GM18520 (cell line): ENCODE measurements around the gene PTPRN2.
"Not testable (repeated sequence)": the region's sequence is repeated elsewhere in the genome, so short reads cannot be mapped to it uniquely, and the experiment has no call there.

Experiments
- ATAC-seq: cut with Tn5 transposase; IDR thresholded peaks from one replicate; pipeline ENCODE4 v1.9.1; 2021; ENCODE audit not compliant: unreplicated experiment

PTPRN2 gene

DNA sequence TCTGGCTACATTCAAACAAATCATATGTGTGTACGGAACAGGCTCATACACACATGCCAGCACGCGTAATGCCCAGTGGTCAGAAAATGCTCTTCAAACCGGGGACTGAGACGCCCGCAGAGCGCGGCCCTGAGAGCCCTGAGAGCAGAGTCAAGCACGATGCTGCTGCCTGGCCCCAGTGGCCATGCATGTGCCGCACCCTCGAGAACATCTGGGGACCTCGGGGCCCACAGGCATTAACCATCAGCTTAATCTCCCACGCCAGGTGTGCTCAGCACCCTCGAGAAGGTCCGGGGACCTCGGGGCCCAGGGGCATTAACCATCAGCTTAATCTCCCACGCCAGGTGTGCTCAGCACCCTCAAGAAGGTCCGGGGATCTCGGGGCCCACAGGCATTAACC, 163.1 kb downstream of the PTPRN2 start:
- no peak for ATAC-seq

- ATAC-seq = no peak
These were observed 163.6 kb downstream of the PTPRN2 start for GRCh38 chr7:158424011-158424410.

DNA sequence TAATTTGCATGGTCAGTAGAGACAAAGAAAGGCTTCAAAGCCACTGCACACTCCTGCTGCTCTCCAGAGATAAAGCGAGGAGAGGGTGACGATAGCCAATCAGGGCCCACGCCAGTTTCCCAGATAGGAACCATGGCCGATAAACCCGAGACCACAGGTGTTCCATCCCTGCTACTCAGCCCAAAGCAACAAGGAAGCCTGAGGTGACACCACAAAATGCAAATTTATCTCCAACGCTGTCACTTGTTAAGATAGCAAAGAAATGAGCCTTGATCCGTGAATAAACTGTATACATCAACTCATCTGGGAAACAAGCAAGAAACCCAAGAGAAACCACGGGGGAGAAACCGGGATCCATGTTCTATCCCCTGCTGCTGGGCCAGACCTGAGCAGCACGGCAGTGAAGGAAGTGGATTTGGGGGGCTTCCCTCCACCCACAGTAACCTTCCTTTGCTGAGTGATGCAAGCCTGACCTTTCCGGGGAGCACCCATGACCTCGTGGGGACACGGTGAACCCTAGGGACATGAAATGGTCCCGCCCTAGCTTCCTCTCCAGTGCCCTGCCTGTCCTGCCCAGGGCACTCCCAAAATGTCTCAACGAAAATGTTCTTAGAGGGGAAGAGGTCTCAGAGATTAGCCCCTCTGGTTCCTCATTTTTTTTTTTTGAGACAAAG, 164.6 kb downstream of the PTPRN2 start:
- ATAC-seq = no peak

GRCh38 chr7:158422196-158422886, 165.3 kb downstream of the PTPRN2 start:
- ATAC-seq = no peak

- no peak for ATAC-seq
These were observed 166.3 kb downstream of the PTPRN2 start for GRCh38 chr7:158421361-158421760.

- no peak for ATAC-seq
These were observed 166.9 kb downstream of the PTPRN2 start for GRCh38 chr7:158420591-158421340.

- ATAC-seq = no peak
These were observed 168.3 kb downstream of the PTPRN2 start for GRCh38 chr7:158419238-158419785.

GRCh38 chr7:158418395-158418794, 169.2 kb downstream of the PTPRN2 start:
- not testable (repeated sequence) for ATAC-seq

DNA sequence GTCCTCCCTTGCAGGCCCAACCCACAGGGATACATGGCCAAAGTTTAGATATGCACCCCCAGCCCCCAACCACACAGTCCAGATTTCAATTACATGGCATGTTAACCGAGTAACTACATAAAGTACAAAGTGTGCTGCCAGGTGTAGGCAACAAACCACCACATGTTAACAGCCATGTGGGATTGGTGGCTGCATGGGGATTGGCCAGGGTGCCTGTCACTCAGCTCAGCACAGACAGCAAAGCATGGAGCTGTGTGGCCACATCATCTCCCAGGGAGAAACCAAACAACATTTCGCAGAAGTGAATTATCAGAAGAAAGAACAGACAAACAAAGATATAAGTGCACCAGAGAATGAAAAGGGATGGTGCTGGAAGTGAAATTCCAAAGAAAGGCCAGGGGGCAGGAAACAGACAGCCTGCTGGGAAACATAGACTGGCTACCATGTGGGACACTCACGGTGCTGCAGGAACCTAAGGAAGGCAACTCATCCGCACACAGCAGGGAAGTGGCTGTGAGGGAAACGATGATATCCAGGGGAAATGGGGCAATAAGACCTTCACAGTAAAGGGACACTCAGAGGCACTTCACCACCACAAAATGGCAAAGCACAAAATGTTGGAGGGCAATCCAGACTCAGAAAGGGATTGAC, 171.2 kb downstream of the PTPRN2 start:
- no peak for ATAC-seq

DNA sequence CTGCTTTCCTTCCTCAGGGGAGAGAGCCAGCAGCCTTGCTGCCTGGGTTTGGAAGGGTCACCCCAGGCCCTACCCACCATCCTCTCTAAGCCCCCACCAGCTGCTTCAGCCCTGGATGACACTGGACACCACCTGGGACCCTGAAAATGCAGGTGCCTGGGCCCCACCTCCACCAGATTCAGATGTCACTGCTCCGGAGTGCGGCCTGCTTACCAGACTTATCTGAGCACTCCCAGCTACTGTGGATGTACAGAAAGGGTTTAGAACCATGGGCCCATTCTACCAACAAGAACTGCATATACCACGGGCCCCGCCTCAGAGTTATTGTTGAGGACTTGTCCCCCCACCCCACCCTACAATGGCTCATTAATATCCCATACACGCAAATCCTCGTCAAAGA, 172.3 kb downstream of the PTPRN2 start:
- ATAC-seq = no peak

DNA sequence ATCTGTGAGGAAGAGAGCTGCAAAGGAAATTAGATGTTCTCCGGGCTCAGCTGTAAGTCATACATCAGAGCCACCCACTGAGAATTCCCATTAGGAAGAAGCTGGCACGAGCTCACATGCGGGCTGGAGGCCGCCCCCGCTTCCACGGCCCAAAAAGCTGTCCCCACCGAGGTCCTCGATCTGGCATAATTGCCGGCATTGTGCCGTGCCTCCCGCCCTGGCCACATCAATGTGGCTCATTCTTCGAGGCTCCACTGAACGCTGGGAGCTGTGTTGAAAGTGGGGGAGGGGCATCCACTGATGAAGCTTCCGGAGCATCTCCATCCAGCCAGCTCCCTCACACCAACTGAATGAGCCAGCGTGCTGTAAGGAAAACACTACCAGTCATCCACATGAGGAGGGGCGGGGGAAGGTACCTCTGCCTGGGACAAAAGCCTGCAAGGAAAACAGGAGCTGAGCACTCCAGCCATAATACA, 173.1 kb downstream of the PTPRN2 start:
- no peak for ATAC-seq

- ATAC-seq = no peak
These were observed 173.6 kb downstream of the PTPRN2 start for GRCh38 chr7:158414002-158414401.

- no peak for ATAC-seq
These were observed 176.2 kb downstream of the PTPRN2 start for GRCh38 chr7:158411232-158411950.

DNA sequence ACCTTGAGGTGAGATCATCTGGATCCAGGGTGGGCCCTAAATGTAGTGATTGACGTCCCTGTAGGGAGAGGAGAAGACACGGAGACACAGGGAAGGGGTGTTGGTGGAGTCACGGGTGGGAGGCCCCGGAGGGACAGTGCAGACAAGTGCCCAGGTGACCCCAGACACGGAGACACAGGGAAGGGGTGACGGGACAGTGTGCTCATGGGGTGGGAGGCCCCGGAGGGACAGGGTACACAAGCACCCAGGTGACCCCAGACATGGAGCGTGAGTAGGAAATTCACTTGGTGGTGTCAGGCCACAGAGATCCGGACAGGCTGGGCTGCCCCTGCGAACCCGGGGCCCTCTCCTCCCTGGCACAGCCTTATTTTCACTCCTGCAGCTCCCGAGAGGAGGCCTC, 176.9 kb downstream of the PTPRN2 start:
- no peak for ATAC-seq

GRCh38 chr7:158409816-158410330, 177.8 kb downstream of the PTPRN2 start:
- ATAC-seq = no peak

- no peak for ATAC-seq
These were observed 178.5 kb downstream of the PTPRN2 start for GRCh38 chr7:158409120-158409519.

- ATAC-seq = no peak
These were observed 179.2 kb downstream of the PTPRN2 start for GRCh38 chr7:158408318-158408920.

- ATAC-seq = no peak
These were observed 179.9 kb downstream of the PTPRN2 start for GRCh38 chr7:158407581-158408317.

GRCh38 chr7:158406801-158407200, 180.8 kb downstream of the PTPRN2 start:
- ATAC-seq = no peak
